Right atrium auricular region (tissue), 2 donors: Measurements from ENCODE around the gene ITGA8. TPM values are rescaled to one million over a fixed set of nuclear protein-coding genes. Genes with fewer than 3 reads are reported as not detected.
A peak's percentile ranks its signal among the peaks of the same experiment; 100 is the strongest.

Experiments
- DNase-seq: peaks from one replicate; pipeline ENCODE4 v3.0.0-alpha.2; 2019; ENCODE audit warnings: low spot score
- H3K27ac ChIP-seq, 2 donors: fragments of 200-600 bp; sonication (generic); 1 replicate in 1 of 2; 2 replicates in 1 of 2; pipeline ENCODE4 v1.5.1; 2016 to 2019
- H3K27me3 ChIP-seq, 2 donors: fragments of 200-600 bp; sonication (generic); one replicate each; pipeline versions ENCODE4 v1.5.1 to v1.6.0; 2017 to 2019
- H3K36me3 ChIP-seq: fragments of 200-600 bp; sonication (generic); one replicate; pipeline ENCODE4 v1.5.1; 2016
- H3K4me1 ChIP-seq, 2 donors: fragments of 200-600 bp; sonication (generic); one replicate each; pipeline versions ENCODE4 v1.5.1 to v1.6.0; 2017 to 2019
- H3K4me3 ChIP-seq, 2 donors: fragments of 200-600 bp; sonication (generic); 1 replicate in 1 of 2; 2 replicates in 1 of 2; pipeline ENCODE4 v1.5.1; 2017 to 2019; ENCODE audit warnings: mild to moderate bottlenecking in 1 of 2, moderate library complexity in 1 of 2
- H3K9me3 ChIP-seq, 2 donors: fragments of 200-600 bp; sonication (generic); one replicate each; pipeline ENCODE4 v1.5.1; 2019
- CTCF ChIP-seq, 2 donors: fragments of 200-600 bp; sonication (generic); IDR thresholded peaks; one replicate each; pipeline ENCODE4 v1.5.1; 2019; ENCODE audit warnings: antibody characterized with exemption in 2 of 2
- total RNA-seq, 2 donors: library from RNA; depleted of rRNA; stranded (reverse); fragments of >200 nt; gene quantifications; one replicate each; pipeline ENCODE4 v1.1.0, GENCODE V29; 2016

Gene ITGA8
- total RNA-seq, 2 donors from 2014 or later: 4.9 to 6.4 TPM

DNA sequence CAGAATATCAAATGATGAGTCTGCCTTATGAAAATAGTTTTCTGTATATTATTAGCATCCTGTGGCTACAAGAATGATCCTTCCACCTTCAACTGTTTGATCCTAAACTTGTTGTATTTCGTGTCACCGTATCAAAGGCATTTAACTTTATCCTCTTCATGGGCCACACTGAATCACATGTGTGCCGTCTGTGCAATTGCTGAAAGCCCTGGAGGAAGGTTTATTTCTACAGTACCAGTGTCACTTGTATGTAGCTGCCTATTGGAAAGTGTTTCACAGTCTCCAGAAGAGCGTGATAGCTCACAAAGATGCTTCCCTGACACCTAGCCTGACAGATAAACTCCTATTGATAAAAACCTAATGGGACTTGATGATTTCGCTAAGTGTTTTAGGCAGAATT, 94.5 kb downstream of the ITGA8 start:
- Histone ChIP-seq H3K4me1 (peaks cover 0 to 6% of the 10 kb centered on the region in 2 donors), H3K9me3 (no peaks in the 10 kb centered on the region), H3K27ac (no peak overlapping the region)

DNA sequence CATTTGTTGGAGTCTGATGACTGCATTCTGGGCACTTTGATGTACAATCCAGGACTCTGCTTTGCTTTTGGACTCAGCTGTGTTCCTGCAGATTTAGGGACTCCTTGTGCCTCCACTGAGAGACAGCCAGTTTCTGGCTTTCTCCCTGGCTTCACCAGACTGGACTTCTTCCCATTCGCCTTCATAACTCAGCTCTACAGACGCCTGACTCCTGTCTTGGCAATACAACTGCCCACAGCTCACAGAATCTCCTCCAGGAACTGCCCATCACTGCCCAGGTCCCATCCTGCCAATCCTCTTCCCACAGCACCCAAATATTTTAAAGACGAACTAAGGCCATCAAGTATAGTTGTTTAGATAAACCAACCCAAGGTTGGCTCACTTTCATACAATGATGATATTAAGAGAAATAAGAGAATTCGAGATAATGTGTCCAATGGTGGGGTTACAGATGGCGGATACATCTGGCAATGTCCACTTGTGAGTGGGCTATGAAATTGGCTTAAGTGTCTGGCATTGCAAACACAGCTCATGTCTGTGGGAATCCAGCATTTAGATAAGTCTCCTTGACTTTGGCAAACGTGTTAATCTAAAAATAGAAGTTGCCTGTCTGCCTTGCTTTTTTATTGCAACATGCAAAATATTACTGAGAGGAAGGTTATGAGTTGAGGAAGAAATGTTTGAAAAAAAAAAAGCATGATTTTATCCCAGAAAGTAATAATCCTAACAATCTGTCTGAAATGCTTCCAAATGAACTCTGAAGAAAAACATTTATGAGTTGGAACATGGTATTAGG, 95.1 kb downstream of the ITGA8 start:
- peak overlapping the region in 1 of 2 donors; percentile 25 for H3K27ac ChIP-seq
- no peak for DNase-seq
- H3K9me3 ChIP-seq: no peaks in the 10 kb centered on the region
- H3K4me3 ChIP-seq: no peak overlapping the region
- no peaks in the 10 kb centered on the region for H3K36me3 ChIP-seq
- no peaks in the 10 kb centered on the region for H3K27me3 ChIP-seq
- TF ChIP-seq CTCF (IDR thresholded peaks at IDR 0.05): no peak
- H3K4me1 ChIP-seq: peaks cover 0 to 6% of the 10 kb centered on the region in 2 donors

More for the DNA sequence above, 94.5 kb downstream of the ITGA8 start:
- no peak for DNase-seq
- Histone ChIP-seq H3K4me3 (no peak overlapping the region), H3K36me3 (no peaks in the 10 kb centered on the region), H3K27me3 (no peaks in the 10 kb centered on the region)
- TF ChIP-seq CTCF (IDR thresholded peaks at IDR 0.05): no peak

GRCh38 chr10:15620836-15621515, 98.7 kb downstream of the ITGA8 start:
- DNase-seq: no peak
- Histone ChIP-seq H3K9me3 (no peaks in the 10 kb centered on the region), H3K27ac (no peak overlapping the region), H3K4me3 (no peak overlapping the region), H3K27me3 (no peaks in the 10 kb centered on the region), H3K4me1 (peaks cover 0 to 6% of the 10 kb centered on the region in 2 donors), H3K36me3 (no peaks in the 10 kb centered on the region)
- no peak for TF ChIP-seq CTCF (IDR thresholded peaks at IDR 0.05)

- TF ChIP-seq CTCF (IDR thresholded peaks at IDR 0.05): no peak
- H3K4me3 ChIP-seq: no peak overlapping the region
- peaks cover 0 to 3% of the 10 kb centered on the region in 2 donors for H3K4me1 ChIP-seq
- H3K9me3 ChIP-seq: no peaks in the 10 kb centered on the region
- no peaks in the 10 kb centered on the region for H3K36me3 ChIP-seq
- no peaks in the 10 kb centered on the region for H3K27me3 ChIP-seq
- no peak overlapping the region for H3K27ac ChIP-seq
- no peak for DNase-seq
Observed at GRCh38 chr10:15620337-15620736, 99.4 kb downstream of the ITGA8 start.

DNA sequence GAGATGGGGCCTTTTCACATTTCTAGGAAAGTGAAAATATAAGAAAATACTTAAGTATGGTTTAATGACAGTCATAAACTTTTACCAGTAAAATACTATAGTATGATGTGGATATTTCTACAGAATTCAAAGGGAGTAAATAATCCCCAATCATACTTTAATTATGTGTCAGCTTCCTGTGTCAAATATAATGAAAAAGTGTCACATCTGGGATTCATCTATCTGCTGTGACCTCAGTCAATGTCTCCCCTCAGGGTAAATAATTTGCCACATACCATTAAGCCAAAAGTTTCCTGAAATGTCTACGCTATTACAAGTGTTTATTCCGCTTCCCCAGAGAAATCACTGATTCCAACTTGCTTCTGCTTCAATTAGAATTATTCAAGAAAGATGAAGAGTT, 110.5 kb downstream of the ITGA8 start:
- H3K4me3 ChIP-seq: no peak overlapping the region
- no peak for TF ChIP-seq CTCF (IDR thresholded peaks at IDR 0.05)
- no peak for DNase-seq
- H3K27me3 ChIP-seq: no peaks in the 10 kb centered on the region
- H3K4me1 ChIP-seq: no peaks in the 10 kb centered on the region
- no peaks in the 10 kb centered on the region for H3K36me3 ChIP-seq
- no peaks in the 10 kb centered on the region for H3K9me3 ChIP-seq
- H3K27ac ChIP-seq: no peak overlapping the region
